Measurements from ENCODE around the gene TMEM259. TPM values are rescaled to one million over a fixed set of nuclear protein-coding genes. Genes with fewer than 3 reads are reported as not detected.
A peak's percentile ranks its signal among the peaks of the same experiment; 100 is the strongest.

TMEM259 gene
- total and polyA plus RNA-seq, 2 of the 8 experiments (the other 6 are each of a cell fraction or from before 2014, with no cell fraction given), result 140 to 243 TPM

DNA sequence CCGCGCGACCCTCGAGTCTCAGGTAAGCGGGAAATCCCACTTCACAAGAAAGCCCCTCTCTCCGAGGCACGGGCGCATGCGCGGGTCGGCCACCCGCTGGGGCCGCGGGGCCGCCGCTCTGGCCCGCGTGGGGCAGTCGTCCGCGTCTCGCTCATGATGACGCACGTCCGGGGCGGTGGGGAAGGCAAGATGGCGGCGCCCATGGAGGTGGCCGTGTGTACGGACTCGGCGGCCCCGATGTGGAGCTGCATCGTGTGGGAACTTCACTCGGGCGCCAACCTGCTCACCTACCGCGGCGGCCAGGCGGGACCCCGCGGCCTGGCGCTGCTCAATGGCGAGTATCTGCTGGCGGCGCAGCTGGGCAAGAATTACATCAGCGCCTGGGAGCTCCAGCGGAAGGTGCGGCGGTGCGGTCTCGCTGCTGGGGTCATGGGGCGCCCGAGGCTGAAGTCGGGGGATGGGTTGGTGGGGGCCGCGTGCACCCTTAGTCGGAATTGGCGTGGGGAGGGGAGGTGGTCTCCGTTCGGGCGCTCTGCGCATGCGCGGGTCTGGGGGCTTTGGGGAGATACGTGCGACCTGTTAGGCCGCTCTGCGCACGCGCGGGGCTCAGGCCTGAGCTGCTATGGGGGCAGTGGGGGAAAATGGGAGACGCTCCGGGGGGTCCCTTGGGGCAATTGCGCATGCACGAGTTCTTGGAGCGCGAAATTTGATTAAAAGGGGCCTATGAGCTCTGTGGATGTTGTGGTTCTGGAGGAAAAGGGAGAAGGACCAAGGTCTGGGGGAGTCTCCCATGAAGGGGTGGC, 36.6 kb downstream of the TMEM259 start, which contains the start of gene WDR18 (continued):
- TF ChIP-seq GABPA (IDR thresholded peaks at IDR 0.05; ENCODE audit: borderline replicate concordance, insufficient read depth, low read length) (peak; percentile 82; the same call in 1 of the 2 replicates), BRCA1 (IDR thresholded peaks at IDR 0.05; ENCODE audit: low read depth, low read length) (no peak), TAF1 (IDR thresholded peaks at IDR 0.05; ENCODE audit: low read depth, low read length) (peak; percentile 91), SRF (IDR thresholded peaks at IDR 0.05; ENCODE audit: low read depth, low read length) (peak; percentile 55), SAP30 (IDR thresholded peaks at IDR 0.05; ENCODE audit: insufficient read depth, insufficient replicate concordance, low read length) (no peak), CHD2 (IDR thresholded peaks at IDR 0.05; ENCODE audit: low read length) (0 out of 2 replicates have a peak, but pooled peaks have one; percentile 28), SIRT6 (IDR thresholded peaks at IDR 0.05; ENCODE audit: low read length) (no peak), KDM5A (IDR thresholded peaks at IDR 0.05; ENCODE audit: low read length) (peak; percentile 98), PHF8 (conservative IDR thresholded peaks at IDR 0.05; ENCODE audit: low read depth, low read length) (peak; percentile 92), EGR1 (IDR thresholded peaks at IDR 0.05; ENCODE audit: borderline replicate concordance, low read depth, low read length) (no peak), RBBP5 (IDR thresholded peaks at IDR 0.05; ENCODE audit: borderline replicate concordance, low read depth, low read length) (peak; percentile 89; the same call in 1 of the 2 replicates), EP300 (IDR thresholded peaks at IDR 0.05; ENCODE audit: borderline replicate concordance in 1 of 2, low read depth in 2 of 2, low read length in 2 of 2) (no peak), KDM4A (IDR thresholded peaks at IDR 0.05; ENCODE audit: low read depth, low read length, severe bottlenecking) (peak; percentile 90), HDAC2 (IDR thresholded peaks at IDR 0.05; ENCODE audit: borderline replicate concordance in 1 of 2, low read depth in 2 of 2, low read length in 2 of 2) (peak; percentile 46 to 72; a peak in 1 of 4 replicates)
- TF ChIP-seq, protein P1, sequence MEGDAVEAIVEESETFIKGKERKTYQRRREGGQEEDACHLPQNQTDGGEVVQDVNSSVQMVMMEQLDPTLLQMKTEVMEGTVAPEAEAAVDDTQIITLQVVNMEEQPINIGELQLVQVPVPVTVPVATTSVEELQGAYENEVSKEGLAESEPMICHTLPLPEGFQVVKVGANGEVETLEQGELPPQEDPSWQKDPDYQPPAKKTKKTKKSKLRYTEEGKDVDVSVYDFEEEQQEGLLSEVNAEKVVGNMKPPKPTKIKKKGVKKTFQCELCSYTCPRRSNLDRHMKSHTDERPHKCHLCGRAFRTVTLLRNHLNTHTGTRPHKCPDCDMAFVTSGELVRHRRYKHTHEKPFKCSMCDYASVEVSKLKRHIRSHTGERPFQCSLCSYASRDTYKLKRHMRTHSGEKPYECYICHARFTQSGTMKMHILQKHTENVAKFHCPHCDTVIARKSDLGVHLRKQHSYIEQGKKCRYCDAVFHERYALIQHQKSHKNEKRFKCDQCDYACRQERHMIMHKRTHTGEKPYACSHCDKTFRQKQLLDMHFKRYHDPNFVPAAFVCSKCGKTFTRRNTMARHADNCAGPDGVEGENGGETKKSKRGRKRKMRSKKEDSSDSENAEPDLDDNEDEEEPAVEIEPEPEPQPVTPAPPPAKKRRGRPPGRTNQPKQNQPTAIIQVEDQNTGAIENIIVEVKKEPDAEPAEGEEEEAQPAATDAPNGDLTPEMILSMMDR (IDR thresholded peaks at IDR 0.05; ENCODE audit: control extremely low read depth in 1 of 3, insufficient read depth in 1 of 3, low read depth in 1 of 3, low read length in 3 of 3), result no peak
- TF ChIP-seq, protein P2, sequence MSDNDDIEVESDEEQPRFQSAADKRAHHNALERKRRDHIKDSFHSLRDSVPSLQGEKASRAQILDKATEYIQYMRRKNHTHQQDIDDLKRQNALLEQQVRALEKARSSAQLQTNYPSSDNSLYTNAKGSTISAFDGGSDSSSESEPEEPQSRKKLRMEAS (IDR thresholded peaks at IDR 0.05), result peak; percentile 86
- TF ChIP-seq, protein P3, sequence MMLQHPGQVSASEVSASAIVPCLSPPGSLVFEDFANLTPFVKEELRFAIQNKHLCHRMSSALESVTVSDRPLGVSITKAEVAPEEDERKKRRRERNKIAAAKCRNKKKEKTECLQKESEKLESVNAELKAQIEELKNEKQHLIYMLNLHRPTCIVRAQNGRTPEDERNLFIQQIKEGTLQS (IDR thresholded peaks at IDR 0.05; ENCODE audit: insufficient read depth, low read depth, low read length), result peak; percentile 49; the same call in 1 of the 2 replicates
- TF ChIP-seq, protein P4, sequence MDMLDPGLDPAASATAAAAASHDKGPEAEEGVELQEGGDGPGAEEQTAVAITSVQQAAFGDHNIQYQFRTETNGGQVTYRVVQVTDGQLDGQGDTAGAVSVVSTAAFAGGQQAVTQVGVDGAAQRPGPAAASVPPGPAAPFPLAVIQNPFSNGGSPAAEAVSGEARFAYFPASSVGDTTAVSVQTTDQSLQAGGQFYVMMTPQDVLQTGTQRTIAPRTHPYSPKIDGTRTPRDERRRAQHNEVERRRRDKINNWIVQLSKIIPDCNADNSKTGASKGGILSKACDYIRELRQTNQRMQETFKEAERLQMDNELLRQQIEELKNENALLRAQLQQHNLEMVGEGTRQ (IDR thresholded peaks at IDR 0.05; ENCODE audit: low read length), result no peak

All from H1 (cell line).